ENCODE data around the gene BTAF1. TPM values are rescaled to one million over a fixed set of nuclear protein-coding genes. Genes with fewer than 3 reads are reported as not detected.

BTAF1 gene
- polyA plus RNA-seq, 1 donor from 2014 or later, result 14.5 TPM

- H3K4me1 Mint-ChIP-seq, result peaks cover 0 to 2% (median 0%) of the 10 kb centered on the region in 3 donors
- no peak overlapping the region for H3K4me3 Mint-ChIP-seq
- peaks cover 11% of the 10 kb centered on the region for H3K36me3 Mint-ChIP-seq
- H3K27me3 Mint-ChIP-seq, result no peaks in the 10 kb centered on the region
- H3K9me3 Mint-ChIP-seq, result no peaks in the 10 kb centered on the region
- no peak overlapping the region for H3K27ac Mint-ChIP-seq
These were observed 155.4 kb downstream of the BTAF1 start for GRCh38 chr10:92079003-92079402.

Other genes starting within 250 kb of the BTAF1 start
- 20.1 TPM for gene TNKS2, start 125.3 kb upstream of the BTAF1 start, polyA plus RNA-seq
- gene FGFBP3, start 14.3 kb upstream of the BTAF1 start, polyA plus RNA-seq, result 2.2 TPM

Measured in IgD-negative memory B cell (primary cell).